Measurements from ENCODE around the gene ALK.

ALK gene

DNA sequence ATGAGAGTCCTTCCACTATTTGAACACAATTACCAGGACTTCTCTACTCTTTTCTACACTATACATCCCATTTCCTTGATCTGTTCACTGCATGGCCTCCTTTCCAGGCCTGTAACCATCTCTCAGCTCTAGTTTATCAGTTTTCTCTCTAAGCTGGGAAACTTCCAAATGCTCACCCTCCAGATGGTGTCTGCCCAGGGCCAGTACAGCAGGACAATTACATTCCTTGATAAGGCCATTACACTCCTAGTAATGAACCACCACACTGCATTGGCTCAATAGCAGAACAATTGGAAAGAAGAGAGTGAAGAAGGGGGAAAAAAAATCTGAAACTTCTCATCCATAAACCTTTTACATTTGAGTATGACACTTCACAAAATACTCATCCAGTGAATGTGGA, 359.1 kb downstream of the ALK start:
- no peak for DNase-seq

DNA sequence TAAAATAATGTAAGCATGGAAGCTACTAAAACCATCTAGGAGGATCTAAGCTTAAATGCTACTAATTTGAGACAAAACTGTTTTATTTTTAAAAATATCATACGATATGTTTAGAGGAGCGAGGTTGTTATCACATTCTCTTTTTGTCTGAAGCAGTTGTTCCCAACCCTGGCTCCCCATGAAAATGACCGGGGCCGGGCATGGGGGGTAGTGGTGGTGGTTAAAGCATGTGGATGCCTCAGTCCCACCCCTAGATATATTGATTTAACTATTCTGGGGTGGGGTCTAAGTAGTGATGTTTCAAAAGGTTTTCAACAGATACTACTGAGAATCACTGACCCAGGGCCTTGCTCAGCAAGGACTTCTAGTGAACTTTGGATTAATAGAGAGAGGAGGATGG, 359.8 kb downstream of the ALK start:
- DNase-seq, result no peak

DNA sequence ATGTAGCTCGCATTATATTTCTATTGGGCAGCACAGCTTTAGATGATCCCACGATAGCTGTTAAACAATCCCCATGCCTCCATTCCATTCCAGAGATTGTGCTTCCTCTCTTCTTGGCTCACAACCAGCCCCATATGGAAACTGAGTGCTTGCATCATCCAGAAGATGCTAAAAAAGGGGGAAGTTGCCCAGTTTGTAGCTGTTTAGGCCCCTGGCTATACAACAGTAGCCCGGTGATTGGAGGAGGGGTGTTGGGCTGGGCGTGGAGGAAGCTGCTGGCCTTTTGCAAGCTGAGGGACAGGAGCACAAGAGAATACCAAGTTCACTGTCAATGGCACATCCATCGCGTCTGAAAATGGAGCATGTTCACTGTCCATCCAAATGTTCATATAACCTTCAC, 360.2 kb downstream of the ALK start:
- no peak for DNase-seq

DNA sequence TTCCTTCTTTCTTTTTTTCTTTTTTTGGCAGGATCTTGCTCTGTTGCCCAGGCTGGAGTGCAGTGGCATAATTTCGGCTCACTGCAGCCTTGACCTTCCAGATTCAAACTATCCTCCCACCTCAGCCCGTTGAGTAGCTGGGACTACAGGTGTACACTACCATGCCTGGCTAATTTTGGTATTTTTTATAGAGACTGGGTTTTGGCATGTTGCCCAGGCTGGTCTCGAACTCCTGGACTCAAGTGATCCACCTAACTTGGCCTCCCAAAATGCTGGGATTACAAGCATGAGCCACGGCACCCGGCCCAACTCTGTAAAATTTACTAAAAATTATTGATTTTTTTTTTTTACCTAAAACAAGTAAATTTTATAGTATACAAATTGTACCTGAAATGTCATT, 360.8 kb downstream of the ALK start:
- no peak for DNase-seq

DNA sequence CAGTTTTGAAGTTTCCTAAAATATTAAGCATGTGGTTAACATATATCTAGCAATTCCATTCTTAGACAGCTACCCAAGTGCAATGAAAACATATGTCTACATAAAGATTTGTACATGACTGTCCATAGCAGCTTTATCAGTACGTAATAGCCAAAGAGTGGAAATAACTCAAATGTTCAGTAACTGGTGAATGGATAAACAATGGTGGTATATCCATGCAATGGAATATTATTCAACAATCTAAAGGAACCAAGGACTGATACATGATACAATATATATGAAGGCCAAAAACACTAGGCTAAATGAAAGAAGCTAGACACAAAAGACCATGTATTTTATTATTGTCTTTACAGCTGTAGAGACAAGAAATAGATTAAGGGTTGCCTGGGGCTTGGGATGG, 361.4 kb downstream of the ALK start:
- no peak for DNase-seq

DNA sequence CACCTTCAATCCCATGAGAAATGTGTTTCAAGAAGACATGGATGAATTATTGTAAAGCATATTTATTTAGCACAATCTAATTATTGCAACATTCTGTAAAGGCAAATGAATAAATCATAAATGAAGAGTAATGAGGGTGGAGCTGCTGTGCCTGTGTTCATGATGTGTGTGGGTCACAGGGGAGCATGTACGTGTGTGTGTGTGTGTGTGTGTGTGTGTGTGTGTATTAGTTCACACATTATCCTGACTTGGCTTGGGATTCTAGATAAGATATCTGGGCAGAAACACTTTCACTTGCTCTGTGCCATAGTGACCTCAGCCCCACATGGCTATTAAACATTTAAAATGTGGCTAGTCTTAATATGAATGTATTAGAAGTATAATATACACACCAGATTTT, 361.8 kb downstream of the ALK start:
- DNase-seq, result no peak

DNA sequence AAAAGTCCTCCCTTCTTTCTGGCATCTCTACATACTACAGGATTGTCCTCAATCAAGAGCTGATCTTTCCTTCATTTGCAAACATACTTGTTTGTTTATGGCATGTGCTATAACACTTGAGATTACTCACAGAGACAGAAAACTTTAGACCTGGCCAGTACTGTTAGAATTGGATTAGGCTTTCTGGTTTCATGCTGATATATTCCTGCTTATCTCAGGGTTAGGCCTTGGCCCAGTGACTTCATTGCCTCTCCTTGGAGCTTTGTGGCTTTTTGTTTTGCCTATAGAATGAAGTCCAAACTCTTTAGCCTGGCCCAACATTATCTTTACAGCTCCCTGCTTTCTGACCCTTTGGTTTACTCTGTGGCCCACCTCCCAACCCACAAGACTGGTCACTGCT, 363.3 kb downstream of the ALK start:
- no peak for DNase-seq

DNA sequence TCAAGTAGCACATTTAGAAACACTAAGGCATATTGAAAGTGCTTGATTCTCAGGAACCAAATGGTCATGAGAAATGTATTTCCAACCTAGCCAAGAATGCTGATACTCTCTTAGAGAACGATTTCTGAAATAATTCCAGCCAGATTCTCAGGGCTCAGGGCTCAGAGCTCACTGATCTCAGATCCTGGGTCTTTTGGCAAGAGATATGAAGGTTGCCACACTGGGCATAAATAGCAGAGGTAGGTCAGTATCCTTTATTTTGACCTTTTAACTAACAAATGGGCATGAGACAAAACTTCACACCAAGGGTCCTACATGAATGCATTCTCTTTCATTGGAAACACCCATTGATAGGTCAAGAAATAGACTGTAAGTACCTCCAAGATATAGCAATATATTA, 364.1 kb downstream of the ALK start:
- DNase-seq, result no peak

DNA sequence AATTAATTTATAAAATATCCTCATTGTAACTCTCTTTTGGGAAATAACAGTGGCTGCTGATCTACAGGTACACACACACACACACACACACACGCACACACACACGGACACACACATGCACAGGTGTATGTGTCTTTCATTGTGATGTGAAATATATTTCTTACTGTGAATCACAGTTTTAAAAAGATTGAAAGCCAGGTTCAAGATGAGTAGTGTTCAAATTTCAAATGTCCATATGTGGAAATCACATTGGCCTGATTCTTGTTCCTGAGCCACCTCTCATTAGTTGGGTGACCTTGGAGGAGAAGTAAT, 372.4 kb downstream of the ALK start:
- DNase-seq, result no peak

DNA sequence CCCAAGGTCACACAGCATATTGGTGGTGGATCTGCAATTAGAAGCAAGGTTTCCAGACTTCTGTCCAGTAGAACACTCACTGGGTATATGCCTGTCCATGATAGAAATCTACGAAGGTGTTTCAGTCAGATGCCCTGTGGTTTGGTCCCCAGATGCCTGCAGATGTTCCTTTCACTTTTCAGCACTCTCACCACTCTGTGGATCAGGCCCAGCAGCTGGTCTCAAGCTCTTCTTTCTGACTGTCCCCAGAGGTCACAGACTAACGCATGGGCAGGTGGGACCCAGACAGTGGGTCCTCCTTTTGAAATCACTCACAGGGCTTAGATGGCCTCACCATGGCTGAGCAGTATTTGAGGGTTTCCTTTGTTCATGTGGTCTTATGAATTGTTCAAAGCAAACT, 376.5 kb downstream of the ALK start:
- DNase-seq, result no peak

DNA sequence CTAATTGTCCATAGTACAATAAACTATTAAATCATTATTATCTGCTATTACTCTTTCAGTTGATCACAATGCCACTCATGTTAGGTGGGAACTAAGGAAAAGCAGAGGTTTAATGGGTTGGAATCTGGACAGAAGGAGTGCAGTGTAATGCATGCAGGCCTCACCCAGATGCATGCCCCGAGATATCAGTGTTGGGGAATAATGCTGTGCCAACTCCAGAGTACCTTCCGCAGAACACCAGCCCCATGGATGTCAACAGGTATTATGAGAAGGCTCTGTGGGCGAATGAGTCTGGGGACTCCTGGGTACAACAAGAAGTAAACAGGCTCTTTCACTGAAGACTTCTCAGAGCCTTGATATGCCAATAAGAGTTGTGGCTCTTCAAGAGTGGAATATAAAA, 377.4 kb downstream of the ALK start:
- DNase-seq, result no peak

DNA sequence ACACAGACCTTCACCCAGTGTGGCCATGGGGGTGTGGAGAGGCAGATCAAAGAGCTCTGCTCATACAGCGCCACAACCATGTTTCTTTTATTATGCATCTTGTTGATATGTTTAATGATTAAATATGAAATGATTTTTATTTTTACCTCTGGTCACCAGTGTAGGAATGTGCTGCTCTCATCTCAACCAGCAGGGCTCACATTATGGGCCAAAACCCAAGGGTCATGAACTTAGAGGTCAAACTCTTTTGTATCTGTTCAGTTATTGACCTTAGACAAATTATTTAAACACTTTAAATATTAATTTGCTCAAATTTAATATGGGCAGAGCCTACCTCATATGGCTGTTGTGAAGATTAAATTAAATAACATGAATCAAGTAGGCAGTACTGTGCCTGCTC, 386.2 kb downstream of the ALK start:
- DNase-seq, result no peak

DNA sequence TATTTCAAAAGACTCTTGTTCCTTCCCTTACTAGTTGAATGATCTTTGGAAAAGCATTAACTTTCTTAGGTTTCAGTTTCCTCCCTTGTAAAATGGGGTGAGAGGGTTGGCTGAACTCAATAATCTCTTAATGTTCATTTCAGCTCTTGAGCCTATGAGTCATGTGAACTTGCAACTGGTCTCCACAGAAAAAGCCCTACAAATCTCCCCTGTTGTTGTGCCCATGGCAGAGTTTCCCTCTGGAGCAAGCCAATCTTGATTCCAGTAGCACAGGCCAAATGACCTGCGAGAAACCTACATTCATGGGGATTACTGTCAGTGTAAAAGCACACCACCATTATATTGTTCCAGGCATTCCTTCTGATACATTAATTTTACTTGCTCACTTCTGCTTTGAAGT, 388.9 kb downstream of the ALK start:
- DNase-seq, result no peak

DNA sequence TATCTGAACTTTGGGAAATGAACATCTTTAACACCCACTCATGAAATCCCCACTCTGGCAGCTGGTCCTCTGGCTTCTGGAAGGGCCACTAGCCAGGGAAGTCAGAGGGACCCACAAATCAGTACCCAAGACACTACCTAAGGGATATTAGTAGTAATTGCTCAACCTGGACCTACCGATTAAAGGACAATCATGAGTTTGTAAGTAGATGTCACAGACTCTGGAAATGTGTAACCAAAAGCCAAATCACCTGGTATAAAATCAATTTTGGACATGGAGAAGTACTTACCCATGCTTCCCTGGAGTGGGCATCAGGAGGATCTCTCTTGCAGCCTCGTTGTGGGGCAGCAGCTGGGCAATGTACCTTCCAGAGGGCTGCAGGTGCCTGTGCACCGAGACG, 389.8 kb downstream of the ALK start:
- DNase-seq, result no peak

DNA sequence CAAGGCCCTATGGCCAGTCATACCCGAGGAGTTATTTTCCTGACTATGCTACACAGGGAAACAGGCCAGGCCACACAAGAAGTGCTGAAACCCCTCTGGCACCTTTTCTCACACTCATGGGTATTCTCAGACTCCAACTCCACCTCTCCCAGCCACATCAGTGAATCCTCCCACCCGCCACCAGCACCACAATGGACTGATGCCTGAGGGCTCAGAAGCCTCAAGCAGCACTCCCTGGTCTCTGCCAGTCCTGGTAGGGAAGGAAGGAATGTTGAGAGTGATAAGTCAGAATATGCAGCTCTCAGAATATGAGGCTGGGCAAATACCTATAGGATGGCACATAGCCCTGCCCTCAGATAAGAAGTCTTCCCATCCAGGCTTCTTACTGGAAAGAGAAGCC, 391.1 kb downstream of the ALK start:
- no peak for DNase-seq

DNA sequence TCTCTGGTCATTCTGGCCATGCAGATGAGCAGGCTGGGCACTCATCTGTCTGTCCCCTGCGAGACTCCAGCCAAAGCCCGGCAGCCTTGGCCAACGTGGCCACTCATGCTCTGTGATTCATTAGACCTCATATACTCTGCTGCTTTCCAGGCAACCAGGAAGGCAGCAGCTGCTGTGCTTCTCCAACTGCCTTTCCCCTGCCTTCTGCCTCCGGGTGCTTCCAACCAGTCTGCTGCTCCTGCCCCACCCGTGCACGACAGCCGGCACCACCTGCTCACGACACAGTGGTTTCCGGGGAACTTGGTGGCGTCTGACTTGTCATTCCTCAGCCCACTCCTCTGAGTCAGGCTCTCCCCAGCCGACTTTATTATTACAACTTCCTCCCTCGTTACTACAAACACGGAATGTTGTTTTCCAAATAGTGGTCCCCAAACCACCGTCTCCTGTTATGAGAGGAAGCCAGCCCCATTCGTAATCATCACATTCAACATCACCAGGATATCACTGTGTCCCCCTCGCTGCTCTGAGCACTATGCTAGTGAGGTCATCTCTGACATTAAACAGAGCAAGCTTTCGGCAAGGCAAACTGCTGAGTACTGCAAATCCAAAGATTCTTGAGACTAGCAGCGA, 392.4 kb downstream of the ALK start:
- DNase-seq, result no peak

DNA sequence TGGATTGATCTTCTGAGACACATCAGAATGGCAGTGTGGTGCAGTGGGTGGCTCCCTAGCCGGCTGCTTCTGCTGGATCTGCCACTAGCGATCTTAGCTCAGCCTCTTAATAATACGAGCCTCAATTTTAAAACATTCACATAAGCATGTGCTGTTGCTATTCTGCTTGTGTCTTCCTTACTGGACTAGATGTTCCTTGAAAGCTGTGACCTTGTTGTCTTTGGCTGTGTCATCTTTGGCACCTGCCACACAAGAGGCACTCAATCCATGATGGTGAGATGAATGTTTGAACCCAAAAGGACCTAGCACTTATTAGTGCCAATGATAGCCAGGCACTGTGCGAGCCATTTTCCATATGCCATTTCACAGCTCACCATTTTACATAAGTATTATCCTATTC, 393.0 kb downstream of the ALK start:
- DNase-seq, result no peak

DNA sequence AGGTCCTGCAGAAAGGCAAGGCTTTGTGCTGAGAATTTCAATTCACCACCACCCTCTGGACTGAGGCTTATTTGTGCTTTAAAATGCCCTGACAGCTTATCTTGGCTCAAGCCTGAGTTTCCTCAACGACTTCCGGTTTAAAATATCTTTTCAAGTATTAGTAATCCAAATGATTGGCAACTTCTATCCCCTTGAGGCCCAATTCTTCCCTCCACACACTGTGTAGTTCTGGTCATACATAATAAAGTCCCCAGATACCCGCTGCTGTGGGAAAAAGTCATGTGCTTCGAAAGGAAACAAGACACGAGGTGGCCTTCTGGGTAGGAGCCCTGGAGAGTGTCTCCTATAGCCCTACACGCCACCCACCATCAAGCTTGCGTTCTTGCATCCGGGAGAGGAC, 393.4 kb downstream of the ALK start:
- no peak for DNase-seq

DNA sequence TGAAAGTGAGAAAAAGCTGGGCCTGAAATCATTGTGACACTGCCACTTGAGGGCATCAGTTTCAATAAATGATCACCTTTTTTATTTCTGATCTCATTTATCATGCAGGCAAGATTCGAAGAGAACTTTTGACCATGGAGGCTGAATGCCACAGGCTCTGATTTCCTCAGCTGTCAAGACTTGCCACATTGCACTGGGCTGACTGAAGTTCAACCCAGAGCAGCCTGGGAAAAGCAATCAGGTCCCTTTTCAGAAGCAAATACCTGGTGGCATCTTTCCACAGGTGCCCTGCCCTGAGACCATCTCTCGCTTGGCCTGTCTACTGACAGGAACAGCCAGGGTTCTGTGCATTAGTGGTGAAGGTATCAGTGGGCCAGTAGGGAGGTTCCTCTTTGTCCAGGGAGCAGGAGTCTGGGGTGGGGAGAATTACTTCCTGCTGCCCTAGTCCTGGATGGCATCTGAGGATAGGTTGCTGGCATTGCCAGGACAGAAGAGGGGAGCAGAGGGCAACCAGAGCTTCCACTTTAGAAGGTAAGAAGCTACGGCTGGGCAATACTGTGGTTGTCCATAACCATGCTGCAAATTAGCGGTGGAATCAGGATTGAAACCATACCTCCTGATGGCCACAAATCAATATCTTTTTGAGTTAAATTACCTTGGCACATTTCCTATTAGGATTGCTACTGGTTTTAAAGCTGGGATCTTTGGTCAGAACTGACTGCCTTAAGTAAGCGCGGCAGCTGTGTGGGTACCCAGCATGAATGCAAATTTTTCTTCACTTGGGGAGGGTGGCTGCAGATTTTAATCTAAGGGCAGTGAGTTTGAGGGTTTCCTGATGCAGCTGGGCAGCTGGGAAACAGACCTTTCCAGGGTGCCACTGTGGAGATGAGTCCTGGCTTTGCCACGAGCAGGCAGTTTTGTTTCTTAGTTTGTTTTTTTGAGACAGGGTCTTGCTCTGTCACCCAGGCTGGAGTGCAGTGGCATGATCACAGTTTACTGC, 394.5 kb downstream of the ALK start:
- DNase-seq, result no peak

DNA sequence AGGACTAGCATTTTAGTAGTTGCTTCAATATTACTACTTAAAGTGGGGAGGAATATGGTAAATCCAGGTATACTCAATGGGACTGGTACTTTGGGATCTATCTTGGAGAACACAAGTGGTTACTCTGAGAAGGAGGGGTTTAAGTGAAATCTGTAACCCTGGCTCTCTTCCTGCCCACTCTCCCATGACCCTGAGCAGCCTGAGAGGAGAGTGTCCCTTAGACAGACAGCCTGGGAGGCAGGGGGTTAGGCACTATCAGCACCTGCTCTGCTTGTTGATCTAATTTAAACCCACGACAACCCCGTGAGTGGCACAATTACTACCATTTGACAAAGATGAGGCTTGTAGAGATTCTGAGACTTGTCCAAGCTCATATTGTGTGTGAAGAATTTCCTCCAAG, 395.5 kb downstream of the ALK start:
- DNase-seq, result no peak

DNA sequence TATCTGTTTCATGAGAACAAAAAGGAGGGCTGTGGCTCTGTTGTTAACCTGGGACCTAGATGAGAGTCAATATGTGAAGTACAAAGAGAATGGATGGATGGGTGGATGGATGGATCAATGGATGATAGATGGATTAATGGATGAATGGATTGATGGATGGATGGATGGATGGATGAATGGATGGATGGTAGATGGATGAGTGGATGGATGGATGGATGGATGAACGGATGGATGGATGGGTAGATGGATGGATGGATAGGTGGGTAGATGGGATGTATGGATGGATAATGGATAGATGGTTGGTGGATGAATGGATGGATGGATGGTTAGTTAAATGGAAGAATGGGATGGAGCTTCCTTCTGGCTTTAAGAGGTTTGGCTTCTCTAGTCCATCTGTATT, 396.7 kb downstream of the ALK start:
- DNase-seq, result no peak

DNA sequence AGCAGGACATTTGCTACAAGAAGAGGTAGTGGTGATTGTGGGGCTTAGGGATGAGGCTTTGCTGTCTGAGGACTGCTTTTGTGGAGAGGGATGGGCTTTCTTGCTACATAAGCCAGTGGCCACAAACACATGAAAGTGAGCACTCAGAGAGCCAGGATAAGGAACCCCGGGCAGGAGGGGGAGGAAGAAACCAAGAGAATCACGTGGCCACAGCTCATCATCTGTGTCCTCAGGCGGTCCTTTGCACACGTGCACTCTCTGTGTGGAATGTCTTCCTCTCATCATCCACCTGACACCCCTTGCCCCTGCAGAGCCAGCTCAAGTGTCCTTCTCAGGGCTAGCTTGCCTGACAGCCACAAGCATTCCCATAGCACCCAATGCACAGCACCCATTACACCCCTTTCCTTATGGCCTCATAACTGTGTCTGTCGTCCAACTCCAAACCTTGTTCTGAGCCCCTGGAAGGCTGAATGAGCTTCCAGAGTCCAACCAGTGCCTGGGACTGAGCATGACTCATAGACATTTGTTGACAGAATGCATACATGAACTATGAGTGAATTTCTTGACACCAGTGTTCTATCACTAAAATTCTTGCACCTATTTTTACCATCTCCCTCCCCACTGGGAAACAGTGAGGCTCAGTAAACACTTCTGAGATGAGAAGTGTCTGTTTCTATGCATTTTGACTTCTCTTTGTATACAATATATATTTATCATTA, 398.3 kb downstream of the ALK start:
- no peak for DNase-seq

DNA sequence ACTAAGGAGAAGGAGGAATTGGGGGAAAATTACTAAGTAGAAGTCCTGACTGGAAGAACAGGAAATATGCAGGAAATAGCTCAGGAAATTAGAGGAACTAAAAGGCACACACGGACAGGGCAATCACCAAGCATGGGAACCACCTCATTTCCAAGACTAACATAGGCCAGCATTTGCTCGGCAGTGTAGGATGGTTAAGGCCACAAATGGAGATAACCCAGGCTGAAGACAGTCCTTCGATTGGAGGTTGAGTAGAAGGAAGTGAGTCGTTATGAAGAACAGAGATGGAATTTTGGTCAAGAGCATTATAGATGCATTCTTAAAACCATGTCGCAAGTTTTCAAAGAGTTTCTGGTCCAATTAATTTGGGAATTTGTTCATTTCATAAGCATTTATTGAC, 401.4 kb downstream of the ALK start:
- no peak for DNase-seq

DNA sequence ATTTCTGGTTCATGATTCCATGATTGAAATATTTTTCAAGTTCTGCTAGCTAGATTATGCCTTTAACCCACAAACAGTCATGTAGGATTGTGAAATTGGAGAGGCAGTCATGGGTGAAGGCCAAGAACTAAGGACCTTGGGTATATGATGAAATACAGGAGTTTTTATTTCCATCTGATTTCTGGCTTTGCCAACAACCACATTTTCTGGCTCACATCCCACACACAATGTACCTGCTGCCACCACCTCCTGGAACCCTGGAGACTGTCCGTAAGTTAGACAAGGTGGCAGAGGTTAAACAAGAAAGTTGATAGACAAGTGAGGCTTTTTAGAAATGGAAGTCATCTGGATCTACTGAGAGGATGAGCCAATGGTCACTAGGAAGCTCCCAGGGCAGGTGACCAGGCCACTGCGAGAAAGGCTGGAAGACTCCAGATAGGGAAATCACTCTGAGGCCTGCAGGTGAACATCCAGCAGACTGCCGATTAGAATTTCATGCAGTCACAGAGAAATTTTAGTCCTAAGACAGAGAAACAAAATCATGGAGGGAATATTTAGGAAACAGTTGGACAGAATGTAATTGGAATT, 402.0 kb downstream of the ALK start:
- DNase-seq, result peak; percentile 74

All from DMS79 treated with DMSO at 0.1 percent for 48 hours (cell line).